GM12878 (cell line): ENCODE measurements around the gene ETV1.

Source experiments
- CREB1 ChIP-seq: IDR thresholded peaks from 2 replicates; pipeline ENCODE4 v1.6.1; 2012; ENCODE audit warnings: low read depth, mild to moderate bottlenecking, inconsistent platforms
- POLR2A ChIP-seq: IDR thresholded peaks from 2 replicates; pipeline ENCODE4 v1.6.1; 2011; ENCODE audit warnings: low read depth, mild to moderate bottlenecking, low read length
- SRF ChIP-seq, 2 experiments: IDR thresholded peaks; 2 replicates each; pipeline ENCODE4 v1.6.1; 2011; ENCODE audit warnings: low read depth in 2 of 2, low read length in 2 of 2, mild to moderate bottlenecking in 1 of 2, moderate library complexity in 1 of 2
- TARDBP ChIP-seq: IDR thresholded peaks from 2 replicates; pipeline ENCODE4 v1.6.1; 2016; ENCODE audit warnings: borderline replicate concordance
- ZNF24 ChIP-seq: fragments of 450-650 bp; IDR thresholded peaks from 2 replicates; pipeline ENCODE4 v1.6.1; 2017; ENCODE audit warnings: antibody characterized with exemption, mild to moderate bottlenecking
- TF ChIP-seq, protein P1 (sequence below), 3 experiments: IDR thresholded peaks in 2 of 3; conservative IDR thresholded peaks in 1 of 3; 2 replicates each; pipeline ENCODE4 v1.5.1; 2011; ENCODE audit warnings: low read depth in 3 of 3, low read length in 3 of 3, mild to moderate bottlenecking in 3 of 3, control low read depth in 2 of 3, moderate library complexity in 2 of 3, inconsistent platforms in 1 of 3, mixed read lengths in 1 of 3; ENCODE audit not compliant: control insufficient read depth in 2 of 3, insufficient read depth in 1 of 3; ENCODE audit errors: extremely low read depth in 1 of 3
- TF ChIP-seq, protein P2 (sequence below): IDR thresholded peaks from 2 replicates; pipeline ENCODE4 v1.6.1; 2012; ENCODE audit warnings: mild to moderate bottlenecking, low read depth, low read length

DNA sequence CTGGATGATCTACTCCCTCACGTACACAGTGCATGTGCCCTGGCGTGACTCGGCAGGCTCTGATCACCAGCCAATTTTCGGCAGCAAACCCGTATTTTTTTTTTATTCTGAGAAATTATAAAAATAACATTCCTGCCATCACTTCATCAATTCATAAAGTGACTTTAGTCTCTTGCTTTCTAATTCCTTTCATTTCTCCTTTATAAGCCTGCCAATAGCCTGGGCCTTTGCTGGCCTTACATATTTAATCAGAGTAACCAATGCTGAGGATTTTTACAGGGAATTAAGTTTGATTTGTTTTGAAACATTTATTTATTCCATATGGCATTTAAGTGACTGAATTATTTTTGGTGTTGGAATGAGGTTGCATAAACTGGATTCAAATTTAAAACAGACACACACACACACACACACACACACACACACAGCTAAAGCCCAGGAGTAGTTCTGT is 140.8 kb downstream of the ETV1 start:
- TF ChIP-seq, protein P1, sequence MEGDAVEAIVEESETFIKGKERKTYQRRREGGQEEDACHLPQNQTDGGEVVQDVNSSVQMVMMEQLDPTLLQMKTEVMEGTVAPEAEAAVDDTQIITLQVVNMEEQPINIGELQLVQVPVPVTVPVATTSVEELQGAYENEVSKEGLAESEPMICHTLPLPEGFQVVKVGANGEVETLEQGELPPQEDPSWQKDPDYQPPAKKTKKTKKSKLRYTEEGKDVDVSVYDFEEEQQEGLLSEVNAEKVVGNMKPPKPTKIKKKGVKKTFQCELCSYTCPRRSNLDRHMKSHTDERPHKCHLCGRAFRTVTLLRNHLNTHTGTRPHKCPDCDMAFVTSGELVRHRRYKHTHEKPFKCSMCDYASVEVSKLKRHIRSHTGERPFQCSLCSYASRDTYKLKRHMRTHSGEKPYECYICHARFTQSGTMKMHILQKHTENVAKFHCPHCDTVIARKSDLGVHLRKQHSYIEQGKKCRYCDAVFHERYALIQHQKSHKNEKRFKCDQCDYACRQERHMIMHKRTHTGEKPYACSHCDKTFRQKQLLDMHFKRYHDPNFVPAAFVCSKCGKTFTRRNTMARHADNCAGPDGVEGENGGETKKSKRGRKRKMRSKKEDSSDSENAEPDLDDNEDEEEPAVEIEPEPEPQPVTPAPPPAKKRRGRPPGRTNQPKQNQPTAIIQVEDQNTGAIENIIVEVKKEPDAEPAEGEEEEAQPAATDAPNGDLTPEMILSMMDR (IDR thresholded peaks at IDR 0.05 in 2 of 3, conservative IDR thresholded peaks at IDR 0.05 in 1 of 3; ENCODE audit: control insufficient read depth in 2 of 3, extremely low read depth in 1 of 3, insufficient read depth in 1 of 3, low read depth in 3 of 3, low read length in 3 of 3) = no peak
- TF ChIP-seq POLR2A (no peak), CREB1 (no peak), ZNF24 (no peak), TARDBP (no peak), SRF (IDR thresholded peaks at IDR 0.05; ENCODE audit: low read depth in 2 of 2, low read length in 2 of 2) (no peak)
- TF ChIP-seq, protein P2, sequence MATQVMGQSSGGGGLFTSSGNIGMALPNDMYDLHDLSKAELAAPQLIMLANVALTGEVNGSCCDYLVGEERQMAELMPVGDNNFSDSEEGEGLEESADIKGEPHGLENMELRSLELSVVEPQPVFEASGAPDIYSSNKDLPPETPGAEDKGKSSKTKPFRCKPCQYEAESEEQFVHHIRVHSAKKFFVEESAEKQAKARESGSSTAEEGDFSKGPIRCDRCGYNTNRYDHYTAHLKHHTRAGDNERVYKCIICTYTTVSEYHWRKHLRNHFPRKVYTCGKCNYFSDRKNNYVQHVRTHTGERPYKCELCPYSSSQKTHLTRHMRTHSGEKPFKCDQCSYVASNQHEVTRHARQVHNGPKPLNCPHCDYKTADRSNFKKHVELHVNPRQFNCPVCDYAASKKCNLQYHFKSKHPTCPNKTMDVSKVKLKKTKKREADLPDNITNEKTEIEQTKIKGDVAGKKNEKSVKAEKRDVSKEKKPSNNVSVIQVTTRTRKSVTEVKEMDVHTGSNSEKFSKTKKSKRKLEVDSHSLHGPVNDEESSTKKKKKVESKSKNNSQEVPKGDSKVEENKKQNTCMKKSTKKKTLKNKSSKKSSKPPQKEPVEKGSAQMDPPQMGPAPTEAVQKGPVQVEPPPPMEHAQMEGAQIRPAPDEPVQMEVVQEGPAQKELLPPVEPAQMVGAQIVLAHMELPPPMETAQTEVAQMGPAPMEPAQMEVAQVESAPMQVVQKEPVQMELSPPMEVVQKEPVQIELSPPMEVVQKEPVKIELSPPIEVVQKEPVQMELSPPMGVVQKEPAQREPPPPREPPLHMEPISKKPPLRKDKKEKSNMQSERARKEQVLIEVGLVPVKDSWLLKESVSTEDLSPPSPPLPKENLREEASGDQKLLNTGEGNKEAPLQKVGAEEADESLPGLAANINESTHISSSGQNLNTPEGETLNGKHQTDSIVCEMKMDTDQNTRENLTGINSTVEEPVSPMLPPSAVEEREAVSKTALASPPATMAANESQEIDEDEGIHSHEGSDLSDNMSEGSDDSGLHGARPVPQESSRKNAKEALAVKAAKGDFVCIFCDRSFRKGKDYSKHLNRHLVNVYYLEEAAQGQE = no peak
